OCI-LY1 (cell line): ENCODE results near the gene C10orf88.

Source experiments
- H2AFZ ChIP-seq: fragments of 200-600 bp; sonication (generic), shearing (Covaris generic); 2 replicates; pipeline ENCODE4 v1.6.0; 2014; ENCODE audit warnings: antibody characterized with exemption, mild to moderate bottlenecking, low read length
- H3F3A ChIP-seq: fragments of 200-600 bp; sonication (generic), shearing (Covaris generic); 2 replicates; pipeline ENCODE4 v1.6.0; 2014; ENCODE audit warnings: mild to moderate bottlenecking, antibody characterized with exemption, low read length, moderate library complexity; ENCODE audit not compliant: insufficient read depth
- H3K27ac ChIP-seq: fragments of 200-600 bp; sonication (generic); 2 replicates; pipeline ENCODE4 v1.5.1; 2014; ENCODE audit warnings: low read length, mixed run types, mild to moderate bottlenecking, low read depth; ENCODE audit not compliant: poor library complexity, severe bottlenecking
- H3K27me3 ChIP-seq: fragments of 200-600 bp; sonication (generic); 2 replicates; pipeline ENCODE4 v1.6.0; 2014; ENCODE audit warnings: antibody characterized with exemption, mild to moderate bottlenecking, low read length, moderate library complexity; ENCODE audit not compliant: insufficient read depth
- H3K36me3 ChIP-seq: fragments of 200-600 bp; sonication (generic); 2 replicates; pipeline ENCODE4 v1.6.1; 2014; ENCODE audit warnings: mild to moderate bottlenecking, antibody characterized with exemption, low read length, moderate library complexity, mixed read lengths; ENCODE audit not compliant: insufficient read depth
- H3K4me1 ChIP-seq: fragments of 200-600 bp; sonication (generic); 2 replicates; pipeline ENCODE4 v1.5.1; 2014; ENCODE audit warnings: mild to moderate bottlenecking, low read length, moderate library complexity; ENCODE audit not compliant: insufficient read depth, severe bottlenecking
- H3K4me2 ChIP-seq: fragments of 200-600 bp; sonication (generic), shearing (Covaris generic); 2 replicates; pipeline ENCODE4 v1.6.1; 2014; ENCODE audit warnings: low read length
- H3K4me3 ChIP-seq: fragments of 200-600 bp; sonication (generic); 2 replicates; pipeline ENCODE4 v1.5.1; 2014; ENCODE audit warnings: low read length, low read depth, mild to moderate bottlenecking, mixed read lengths; ENCODE audit not compliant: poor library complexity, severe bottlenecking
- H3K79me2 ChIP-seq: fragments of 200-600 bp; shearing (Covaris generic); 2 replicates; pipeline ENCODE4 v1.6.1; 2016; ENCODE audit warnings: mixed run types, low read length, mixed read lengths; ENCODE audit not compliant: insufficient read depth
- H3K9ac ChIP-seq: fragments of 200-600 bp; sonication (generic), shearing (Covaris generic); 2 replicates; pipeline ENCODE4 v1.6.1; 2014; ENCODE audit warnings: mild to moderate bottlenecking, low read length, mixed read lengths
- H3K9me2 ChIP-seq: fragments of 200-600 bp; sonication (generic), shearing (Covaris generic); 2 replicates; pipeline ENCODE4 v1.6.1; 2014; ENCODE audit warnings: low read depth, mild to moderate bottlenecking, low read length, mixed read lengths
- H3K9me3 ChIP-seq: fragments of 200-600 bp; shearing (Covaris generic); 2 replicates; pipeline ENCODE4 v1.6.1; 2014; ENCODE audit warnings: low read length, mixed read lengths
- H4K20me1 ChIP-seq: fragments of 200-600 bp; sonication (generic), shearing (Covaris generic); 2 replicates; pipeline ENCODE4 v1.6.0; 2016; ENCODE audit warnings: mild to moderate bottlenecking, low read length; ENCODE audit not compliant: insufficient read depth
- CTCF ChIP-seq: fragments of 200-600 bp; sonication (generic), shearing (Covaris generic); IDR thresholded peaks from 2 replicates; pipeline ENCODE4 v1.5.1; 2017; ENCODE audit warnings: mild to moderate bottlenecking, antibody characterized with exemption, low read length, moderate library complexity, mixed read lengths
- EZH2 ChIP-seq: fragments of 200-600 bp; sonication (generic), shearing (Covaris generic); IDR thresholded peaks from 2 replicates; pipeline ENCODE4 v1.8.0; 2017; ENCODE audit warnings: borderline replicate concordance, mixed run types, mild to moderate bottlenecking, antibody characterized with exemption, low read length, moderate library complexity, mixed read lengths

C10orf88 gene

GRCh38 chr10:122997864-122998263 lies 43.8 kb upstream of the C10orf88 start:
- peaks cover 3% of the 10 kb centered on the region for H3K4me1 ChIP-seq
- H3K27me3 ChIP-seq: no peaks in the 10 kb centered on the region
- H4K20me1 ChIP-seq: no peaks in the 10 kb centered on the region
- no peak overlapping the region for H3K4me2 ChIP-seq
- TF ChIP-seq EZH2 (no peak), CTCF (no peak)
- no peaks in the 10 kb centered on the region for H3K9me2 ChIP-seq
- no peak overlapping the region for H3K9ac ChIP-seq
- peaks cover 64% of the 10 kb centered on the region for H3K36me3 ChIP-seq
- H3K79me2 ChIP-seq: peaks cover 30% of the 10 kb centered on the region
- H2AFZ ChIP-seq: no peak overlapping the region
- no peaks in the 10 kb centered on the region for H3K9me3 ChIP-seq
- no peaks in the 10 kb centered on the region for H3F3A ChIP-seq
- no peak overlapping the region for H3K27ac ChIP-seq
- H3K4me3 ChIP-seq: no peak overlapping the region

DNA sequence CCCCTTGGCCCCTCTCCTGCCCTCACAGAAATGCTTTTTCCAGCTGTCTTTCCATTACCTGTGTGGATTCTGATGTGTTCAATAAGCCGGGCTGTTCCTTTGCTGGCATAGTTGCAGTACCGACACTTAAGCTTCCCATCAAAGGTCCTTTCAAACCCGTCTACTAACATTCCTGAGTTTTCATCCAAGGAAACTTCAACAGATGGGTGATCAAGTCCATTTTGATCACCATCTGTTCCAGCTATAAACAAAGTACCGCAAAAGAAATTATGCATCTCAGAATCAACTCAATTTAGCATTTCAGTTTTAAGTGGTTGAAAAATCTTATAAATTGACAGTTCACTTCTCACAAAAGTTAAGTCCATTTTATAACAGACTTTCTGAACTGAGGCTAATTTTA lies 41.9 kb upstream of the C10orf88 start:
- peaks cover 3% of the 10 kb centered on the region for H3K4me1 ChIP-seq
- no peaks in the 10 kb centered on the region; the same call in 1 of the 2 replicates for H3F3A ChIP-seq
- H3K27ac ChIP-seq: no peak overlapping the region
- no peaks in the 10 kb centered on the region for H3K9me3 ChIP-seq
- H4K20me1 ChIP-seq: no peaks in the 10 kb centered on the region
- no peaks in the 10 kb centered on the region for H3K9me2 ChIP-seq
- peaks cover 17% of the 10 kb centered on the region for H3K79me2 ChIP-seq
- H2AFZ ChIP-seq: no peak overlapping the region
- H3K4me2 ChIP-seq: no peak overlapping the region
- H3K4me3 ChIP-seq: no peak overlapping the region
- TF ChIP-seq EZH2: no peak
- no peak for TF ChIP-seq CTCF
- H3K27me3 ChIP-seq: no peaks in the 10 kb centered on the region
- no peak overlapping the region for H3K9ac ChIP-seq
- H3K36me3 ChIP-seq: peaks cover 67% of the 10 kb centered on the region

GRCh38 chr10:122993797-122994336 lies 39.8 kb upstream of the C10orf88 start:
- H3K4me3 ChIP-seq: no peak overlapping the region
- peaks cover 3% of the 10 kb centered on the region; the same call in 1 of the 2 replicates for H3K79me2 ChIP-seq
- H2AFZ ChIP-seq: no peak overlapping the region
- H3K4me2 ChIP-seq: no peak overlapping the region
- H4K20me1 ChIP-seq: no peaks in the 10 kb centered on the region
- peaks cover 58% of the 10 kb centered on the region for H3K36me3 ChIP-seq
- H3F3A ChIP-seq: no peaks in the 10 kb centered on the region; the same call in 1 of the 2 replicates
- no peaks in the 10 kb centered on the region for H3K27me3 ChIP-seq
- H3K9me3 ChIP-seq: no peaks in the 10 kb centered on the region
- no peak overlapping the region for H3K9ac ChIP-seq
- no peak overlapping the region for H3K27ac ChIP-seq
- no peak for TF ChIP-seq CTCF
- no peak for TF ChIP-seq EZH2
- no peaks in the 10 kb centered on the region for H3K4me1 ChIP-seq
- H3K9me2 ChIP-seq: no peaks in the 10 kb centered on the region
